H1 (cell line): ENCODE results near the gene SRSF9. TPM values are rescaled to one million over a fixed set of nuclear protein-coding genes. Genes with fewer than 3 reads are reported as not detected.

Experiments used
- CTCF ChIA-PET: fragments of 300-600 bp; sonication (Branson Sonifier 250); formaldehyde crosslinking; loops from one replicate; lab custom pipeline; 2021; ENCODE audit not compliant: partially characterized antibody; lab: Charles Lee
- POLR2A ChIA-PET: fragments of 300-600 bp; sonication (Branson Sonifier 250); formaldehyde crosslinking; loops from one replicate; lab custom pipeline; 2021; ENCODE audit warnings: inconsistent platforms; ENCODE audit not compliant: partially characterized antibody; lab: Charles Lee
- DNase-seq, 2 experiments: peaks; one replicate each; pipeline versions ENCODE4 v3.0.0 to v3.0.0-alpha.2; 2010 to 2022; ENCODE audit warnings: low spot score in 2 of 2, low read depth in 1 of 2, mixed read lengths in 1 of 2
- FAIRE-seq: peaks from 2 replicates; lab custom pipeline; 2011; peaks lifted over from hg19 to GRCh38; lab: Jason Lieb, UNC
- H2AFZ ChIP-seq: 2 replicates; pipeline ENCODE4 v1.8.1; 2012; ENCODE audit warnings: low read length, inconsistent platforms
- H2AK5ac ChIP-seq: 2 replicates; pipeline ENCODE4 v1.6.1; 2013; ENCODE audit warnings: low read depth, low read length
- H2BK120ac ChIP-seq: replicated peaks from 2 replicates; pipeline ENCODE3; 2013; ENCODE audit warnings: low read depth, low read length, inconsistent platforms
- H2BK12ac ChIP-seq: 2 replicates; pipeline ENCODE4 v1.6.1; 2013; ENCODE audit warnings: low read depth, low read length
- H2BK15ac ChIP-seq: 2 replicates; pipeline ENCODE4 v1.6.1; 2013; ENCODE audit warnings: low read length
- H2BK20ac ChIP-seq: 2 replicates; pipeline ENCODE4 v1.6.1; 2013; ENCODE audit warnings: low read length
- H2BK5ac ChIP-seq: 2 replicates; pipeline ENCODE4 v1.6.1; 2013; ENCODE audit warnings: low read depth, low read length
- H3K14ac ChIP-seq: 2 replicates; pipeline ENCODE4 v1.6.1; 2013; ENCODE audit warnings: inconsistent platforms; ENCODE audit not compliant: insufficient read length
- H3K18ac ChIP-seq: 2 replicates; pipeline ENCODE4 v1.6.1; 2013; ENCODE audit warnings: low read length; ENCODE audit errors: extremely low read depth
- H3K23ac ChIP-seq: 2 replicates; pipeline ENCODE4 v1.6.1; 2013; ENCODE audit warnings: inconsistent platforms; ENCODE audit not compliant: insufficient read length
- H3K23me2 ChIP-seq: 2 replicates; pipeline ENCODE4 v1.6.1; 2013; ENCODE audit warnings: low read depth, low read length
- H3K27ac ChIP-seq: 2 replicates; pipeline ENCODE4 v1.6.1; 2011; ENCODE audit warnings: low read depth, low read length, inconsistent platforms
- H3K27me3 ChIP-seq, 4 experiments: replicated peaks in 1 of 4; 1 replicate in 1 of 4; 2 replicates in 3 of 4; pipeline versions ENCODE4 v1.6.1 to v1.8.1; 2011 to 2013; ENCODE audit warnings: low read length in 3 of 4, mild to moderate bottlenecking in 3 of 4, inconsistent platforms in 2 of 4, mixed read lengths in 2 of 4, moderate library complexity in 1 of 4; ENCODE audit not compliant: control insufficient read depth in 3 of 4, insufficient read depth in 3 of 4; ENCODE audit errors: extremely low read depth in 1 of 4
- H3K36me3 ChIP-seq, 4 experiments: 2 replicates each; pipeline versions ENCODE4 v1.6.1 to v1.8.1; 2011 to 2013; ENCODE audit warnings: mild to moderate bottlenecking in 4 of 4, low read length in 3 of 4, moderate library complexity in 2 of 4, control low read depth in 1 of 4, inconsistent platforms in 1 of 4; ENCODE audit not compliant: insufficient read depth in 4 of 4, control insufficient read depth in 2 of 4
- H3K4ac ChIP-seq: replicated peaks from 2 replicates; pipeline ENCODE3; 2013; ENCODE audit warnings: low read length, low read depth, mixed read lengths, inconsistent platforms; ENCODE audit not compliant: insufficient read length
- H3K4me1 ChIP-seq, 4 experiments: replicated peaks in 1 of 4; 1 replicate in 1 of 4; 2 replicates in 3 of 4; pipeline versions ENCODE4 v1.6.1 to v1.8.1; 2011 to 2013; ENCODE audit warnings: low read length in 3 of 4, inconsistent platforms in 2 of 4, mixed read lengths in 1 of 4; ENCODE audit not compliant: insufficient read depth in 4 of 4, control insufficient read depth in 3 of 4
- H3K4me2 ChIP-seq, 2 experiments: 2 replicates each; pipeline versions ENCODE4 v1.6.1 to v1.8.1; 2011 to 2013; ENCODE audit warnings: low read depth in 2 of 2, low read length in 2 of 2, control low read depth in 1 of 2, inconsistent platforms in 1 of 2, mild to moderate bottlenecking in 1 of 2; ENCODE audit not compliant: insufficient read depth in 1 of 2
- H3K4me3 ChIP-seq, 4 experiments: fragments of 200-600, 300-600 bp in 1 of 4; sonication (generic), shearing (Covaris generic), sonication (Bioruptor Twin) in 1 of 4; 2 replicates each; pipeline versions ENCODE4 v1.5.1 to v1.8.1; 2011 to 2016; ENCODE audit warnings: low read length in 4 of 4, low read depth in 3 of 4, control low read depth in 2 of 4, inconsistent platforms in 2 of 4, mild to moderate bottlenecking in 2 of 4, mixed read lengths in 1 of 4, moderate library complexity in 1 of 4; ENCODE audit not compliant: insufficient read depth in 2 of 4; ENCODE audit errors: extremely low read depth in 1 of 4
- H3K56ac ChIP-seq: replicated peaks from 2 replicates; pipeline ENCODE3; 2013; ENCODE audit warnings: low read depth, mild to moderate bottlenecking, mixed read lengths, low read length, inconsistent platforms; ENCODE audit not compliant: insufficient read length
- H3K79me1 ChIP-seq: 2 replicates; pipeline ENCODE4 v1.6.1; 2013; ENCODE audit warnings: low read depth, low read length, control low read depth
- H3K79me2 ChIP-seq, 2 experiments: 2 replicates each; pipeline versions ENCODE4 v1.6.1 to v1.8.1; 2012 to 2013; ENCODE audit warnings: low read length in 2 of 2, mild to moderate bottlenecking in 2 of 2, inconsistent platforms in 1 of 2; ENCODE audit not compliant: insufficient read depth in 2 of 2, control insufficient read depth in 1 of 2
- H3K9ac ChIP-seq, 4 experiments: replicated peaks in 1 of 4; 1 replicate in 1 of 4; 2 replicates in 3 of 4; pipeline versions ENCODE4 v1.6.1 to v1.8.1; 2011 to 2013; ENCODE audit warnings: low read depth in 3 of 4, low read length in 3 of 4, control low read depth in 2 of 4, mild to moderate bottlenecking in 2 of 4, moderate library complexity in 2 of 4, inconsistent platforms in 1 of 4; ENCODE audit errors: extremely low read depth in 1 of 4
- H3K9me3 ChIP-seq, 2 experiments: 2 replicates each; pipeline versions ENCODE4 v1.6.1 to v1.8.1; 2012 to 2013; ENCODE audit warnings: mild to moderate bottlenecking in 2 of 2, moderate library complexity in 2 of 2, control low read depth in 1 of 2, inconsistent platforms in 1 of 2, low read depth in 1 of 2, low read length in 1 of 2, mixed read lengths in 1 of 2; ENCODE audit not compliant: insufficient read depth in 2 of 2
- H4K20me1 ChIP-seq, 2 experiments: replicated peaks in 1 of 2; 2 replicates each; pipeline versions ENCODE3 to v1.8.1; 2011 to 2013; ENCODE audit warnings: inconsistent platforms in 2 of 2, low read length in 2 of 2, mild to moderate bottlenecking in 1 of 2; ENCODE audit not compliant: insufficient read depth in 2 of 2, control insufficient read depth in 1 of 2
- H4K5ac ChIP-seq: 2 replicates; pipeline ENCODE4 v1.6.1; 2013; ENCODE audit warnings: low read length, low read depth, mixed read lengths, inconsistent platforms; ENCODE audit not compliant: insufficient read length
- H4K8ac ChIP-seq: 2 replicates; pipeline ENCODE4 v1.8.0; 2013; ENCODE audit warnings: mild to moderate bottlenecking, moderate library complexity, low read length, inconsistent platforms; ENCODE audit not compliant: insufficient read depth; ENCODE audit errors: extremely low read depth
- H4K91ac ChIP-seq: replicated peaks from 2 replicates; pipeline ENCODE3; 2013; ENCODE audit warnings: low read length, mixed read lengths, inconsistent platforms; ENCODE audit not compliant: insufficient read length
- ATF2 ChIP-seq: IDR thresholded peaks from 2 replicates; pipeline ENCODE4 v1.6.1; 2012; ENCODE audit warnings: low read length, inconsistent platforms
- CREB1 ChIP-seq: IDR thresholded peaks from 2 replicates; pipeline ENCODE4 v1.6.1; 2012; ENCODE audit warnings: inconsistent platforms
- POLR2A ChIP-seq, 2 experiments: IDR thresholded peaks; 1 replicate in 1 of 2; 2 replicates in 1 of 2; pipeline ENCODE4 v1.6.1; 2011; ENCODE audit warnings: low read depth in 2 of 2, low read length in 2 of 2, mild to moderate bottlenecking in 2 of 2; ENCODE audit errors: control extremely low read depth in 1 of 2
- RFX5 ChIP-seq: IDR thresholded peaks from 2 replicates; pipeline ENCODE4 v1.6.1; 2011; ENCODE audit warnings: low read depth, low read length, improper control_type of control experiment, borderline replicate concordance
- SIN3A ChIP-seq, 2 experiments: IDR thresholded peaks in 1 of 2; conservative IDR thresholded peaks in 1 of 2; 2 replicates each; pipeline ENCODE4 v1.6.1; 2011 to 2012; ENCODE audit warnings: low read length in 2 of 2, improper control_type of control experiment in 1 of 2, low read depth in 1 of 2, mild to moderate bottlenecking in 1 of 2
- SP2 ChIP-seq: IDR thresholded peaks from 2 replicates; pipeline ENCODE4 v1.6.1; 2012; ENCODE audit warnings: mild to moderate bottlenecking, low read length, inconsistent platforms
- SRF ChIP-seq: IDR thresholded peaks from 2 replicates; pipeline ENCODE4 v1.6.1; 2011; ENCODE audit warnings: mild to moderate bottlenecking, low read depth, low read length, moderate library complexity
- SUZ12 ChIP-seq: fragments of 200-600 bp; sonication (generic); IDR thresholded peaks from 2 replicates; pipeline ENCODE4 v1.6.1; 2012; ENCODE audit warnings: mild to moderate bottlenecking, inconsistent platforms, low read length, moderate library complexity, mixed read lengths
- WGBS, 2 experiments: shearing (Covaris generic) in 1 of 2; methylation state at CpG; one replicate each; pipeline versions ENCODE4 v1.1.6 to v1.1.7; 2013 to 2015; ENCODE audit warnings: low lambda C conversion rate in 2 of 2, mixed read lengths in 2 of 2, inconsistent platforms in 1 of 2, low coverage in 1 of 2, missing lambda C conversion rate in 1 of 2; ENCODE audit not compliant: insufficient replicate concordance in 2 of 2, insufficient coverage in 1 of 2, insufficient read length in 1 of 2; ENCODE audit errors: extremely low coverage in 1 of 2, missing lambda C conversion rate in 1 of 2; 5-methylcytosine and 5-hydroxymethylcytosine counted together
- polyA plus RNA-seq, 7 experiments: library from polyadenylated mRNA; depleted of rRNA in 3 of 7; stranded (reverse) in 5 of 7; unstranded in 2 of 7; fragments of >200 nt in 5 of 7; fragments of 200-250 nt in 2 of 7; gene quantifications; 1 replicate in 5 of 7; 2 replicates in 1 of 7; 4 replicates in 1 of 7; pipeline versions ENCODE4 v1.2.1 to v1.2.3, GENCODE V29; 2011 to 2013; ENCODE audit warnings: missing spikeins in 2 of 7, mixed read lengths in 2 of 7
- total RNA-seq: library from RNA; stranded (reverse); fragmentation: NEBNext Ultra II Directional; extraction: Animal tissue kit (Norgen Biotek cat#: 25700); gene quantifications from 2 replicates; pipeline ENCODE4 v1.2.1, GENCODE V29; 2021

SRSF9 gene
- total and polyA plus RNA-seq, 2 of the 8 experiments (the other 6 are each of a cell fraction or from before 2014, with no cell fraction given), result 172 to 304 TPM

GRCh38 chr12:120421701-120422100 lies 47.8 kb downstream of the SRSF9 start:
- Histone ChIP-seq H3K36me3 (no peaks in the 10 kb centered on the region), H4K5ac (no peak overlapping the region), H3K27ac (no peak overlapping the region), H3K56ac (no peak overlapping the region), H3K4me2 (no peak overlapping the region), H2BK20ac (no peak overlapping the region), H2BK15ac (no peak overlapping the region), H3K14ac (no peak overlapping the region), H3K18ac (no peak overlapping the region), H2BK5ac (no peak overlapping the region), H4K20me1 (no peaks in the 10 kb centered on the region), H3K27me3 (no peaks in the 10 kb centered on the region), H2AFZ (no peak overlapping the region), H3K9me3 (no peaks in the 10 kb centered on the region), H2BK12ac (no peak overlapping the region), H3K4me1 (peaks cover 0 to 4% (median 0%) of the 10 kb centered on the region in 4 experiments; a peak in 1 of 7 replicates), H3K79me1 (no peaks in the 10 kb centered on the region), H4K91ac (no peak overlapping the region), H2BK120ac (no peak overlapping the region), H3K9ac (no peak overlapping the region), H3K4ac (no peak overlapping the region), H3K23me2 (no peaks in the 10 kb centered on the region), H2AK5ac (peak overlapping the region; percentile 39; the same call in 1 of the 2 replicates), H3K79me2 (no peaks in the 10 kb centered on the region), H4K8ac (no peak overlapping the region), H3K4me3 (no peak overlapping the region), H3K23ac (no peak overlapping the region)
- DNase-seq (no peak), FAIRE-seq (no peak)
- no peak for TF ChIP-seq POLR2A (IDR thresholded peaks at IDR 0.05; ENCODE audit: control extremely low read depth in 1 of 2, low read depth in 2 of 2, low read length in 2 of 2)
- TF ChIP-seq CREB1, result no peak
- TF ChIP-seq SIN3A (conservative IDR thresholded peaks at IDR 0.05 in 1 of 2, IDR thresholded peaks at IDR 0.05 in 1 of 2; ENCODE audit: low read depth in 1 of 2, low read length in 2 of 2), result no peak
- no peak for TF ChIP-seq SUZ12
- no peak for TF ChIP-seq SRF
- no peak for TF ChIP-seq SP2
- TF ChIP-seq ATF2, result no peak
- no peak for TF ChIP-seq RFX5
- WGBS, 2 experiments, result 88% methylated on average over 4 of the region's 4 CpGs; no CpG with 5 or more reads in 1 of the 2 experiments
- POLR2A ChIA-PET, result interaction anchor here (1.2 to 1.6 kb wide), 2 partner anchors 55 to 71 kb away, joined by 4 read pairs; no protein-coding TSS in a partner anchor
- CTCF ChIA-PET, result interaction anchor here (1.8 kb wide), 1 partner anchor 55 kb away, joined by 6 read pairs; no protein-coding TSS in a partner anchor
